Progenitor cell of endocrine pancreas (in vitro differentiated cells): ENCODE results near the gene ATP7A. TPM values are rescaled to one million over a fixed set of nuclear protein-coding genes. Genes with fewer than 3 reads are reported as not detected.

Experiments
- DNase-seq: peaks from one replicate; pipeline ENCODE4 v3.0.0; 2021; ENCODE audit warnings: low spot score; ENCODE audit not compliant: unreplicated experiment
- H3K27ac Mint-ChIP-seq: 2 replicates; pipeline ENCODE4 v1.8.0; 2021; ENCODE audit warnings: mild to moderate bottlenecking, moderate library complexity, mixed read lengths
- H3K27me3 Mint-ChIP-seq: 2 replicates; pipeline ENCODE4 v1.8.0; 2021; ENCODE audit warnings: mixed read lengths
- H3K36me3 Mint-ChIP-seq: 2 replicates; pipeline ENCODE4 v1.8.0; 2022; ENCODE audit warnings: mixed read lengths; ENCODE audit not compliant: insufficient read depth
- H3K4me1 Mint-ChIP-seq: 2 replicates; pipeline ENCODE4 v1.8.0; 2021; ENCODE audit warnings: low read depth, mixed read lengths
- H3K4me3 Mint-ChIP-seq: 2 replicates; pipeline ENCODE4 v1.8.0; 2021; ENCODE audit warnings: low read depth, mild to moderate bottlenecking, moderate library complexity, mixed read lengths
- H3K9me3 Mint-ChIP-seq: 2 replicates; pipeline ENCODE4 v1.8.0; 2021; ENCODE audit warnings: low read depth, mixed read lengths
- CTCF ChIP-seq: fragments of 200-600 bp; sonication (generic); IDR thresholded peaks from one replicate; pipeline ENCODE4 v1.5.0; 2021; ENCODE audit warnings: antibody characterized with exemption, mild to moderate bottlenecking; ENCODE audit not compliant: unreplicated experiment
- total RNA-seq: library from RNA; stranded (reverse); gene quantifications from 2 replicates; pipeline ENCODE4 v1.2.1, GENCODE V29; 2021

Gene ATP7A
- total RNA-seq, 1 donor from 2014 or later, result 12.1 TPM

GRCh38 chrX:77945910-77946545, 35.5 kb downstream of the ATP7A start:
- H3K27me3 Mint-ChIP-seq, result no peaks in the 10 kb centered on the region
- H3K27ac Mint-ChIP-seq, result no peak overlapping the region
- no peak for DNase-seq
- H3K4me3 Mint-ChIP-seq, result no peak overlapping the region
- peaks cover 3% of the 10 kb centered on the region for H3K9me3 Mint-ChIP-seq
- TF ChIP-seq CTCF, result no peak
- H3K4me1 Mint-ChIP-seq, result no peaks in the 10 kb centered on the region
- H3K36me3 Mint-ChIP-seq, result peaks cover 2% of the 10 kb centered on the region

GRCh38 chrX:77946571-77946970, 36.1 kb downstream of the ATP7A start:
- Mint-ChIP-seq H3K27me3 (no peaks in the 10 kb centered on the region), H3K27ac (no peak overlapping the region), H3K9me3 (peaks cover 3% of the 10 kb centered on the region), H3K36me3 (peaks cover 2% of the 10 kb centered on the region), H3K4me1 (no peaks in the 10 kb centered on the region), H3K4me3 (no peak overlapping the region)
- peak; percentile 15 for TF ChIP-seq CTCF
- no peak for DNase-seq

- no peak overlapping the region for H3K27ac Mint-ChIP-seq
- no peak for TF ChIP-seq CTCF
- H3K4me3 Mint-ChIP-seq, result no peak overlapping the region
- H3K27me3 Mint-ChIP-seq, result no peaks in the 10 kb centered on the region
- H3K9me3 Mint-ChIP-seq, result peaks cover 3% of the 10 kb centered on the region
- no peak for DNase-seq
- no peaks in the 10 kb centered on the region for H3K4me1 Mint-ChIP-seq
- peaks cover 2% of the 10 kb centered on the region for H3K36me3 Mint-ChIP-seq
Observed at GRCh38 chrX:77949840-77950239, 39.3 kb downstream of the ATP7A start.

GRCh38 chrX:77952173-77952572, 41.7 kb downstream of the ATP7A start:
- H3K4me3 Mint-ChIP-seq, result no peak overlapping the region
- no peak for TF ChIP-seq CTCF
- no peak overlapping the region for H3K27ac Mint-ChIP-seq
- no peaks in the 10 kb centered on the region for H3K4me1 Mint-ChIP-seq
- DNase-seq, result no peak
- H3K36me3 Mint-ChIP-seq, result no peaks in the 10 kb centered on the region
- H3K9me3 Mint-ChIP-seq, result peaks cover 7% of the 10 kb centered on the region
- H3K27me3 Mint-ChIP-seq, result no peaks in the 10 kb centered on the region

- Mint-ChIP-seq H3K4me1 (no peaks in the 10 kb centered on the region), H3K9me3 (peaks cover 16% of the 10 kb centered on the region), H3K27ac (peak overlapping the region; percentile 29), H3K36me3 (peaks cover 2% of the 10 kb centered on the region), H3K27me3 (no peaks in the 10 kb centered on the region), H3K4me3 (no peak overlapping the region)
- TF ChIP-seq CTCF, result no peak
- DNase-seq, result no peak
Observed at GRCh38 chrX:77953302-77953701, 42.8 kb downstream of the ATP7A start.
